Tibial nerve (tissue), 4 donors: Measurements from ENCODE around the gene SLC44A3. TPM values are rescaled to one million over a fixed set of nuclear protein-coding genes. Genes with fewer than 3 reads are reported as not detected.

Experiments used
- DNase-seq, 2 donors: peaks; one replicate each; pipeline ENCODE4 v3.0.0-alpha.2; 2019; ENCODE audit warnings: low spot score in 2 of 2
- H3K27ac ChIP-seq, 4 donors: fragments of 200-600 bp; sonication (generic) in 3 of 4; one replicate each; pipeline ENCODE4 v1.5.1; 2017 to 2019; ENCODE audit warnings: mild to moderate bottlenecking in 1 of 4
- H3K27me3 ChIP-seq, 2 donors: fragments of 200-600 bp; sonication (generic) in 1 of 2; one replicate each; pipeline versions ENCODE4 v1.5.1 to v1.6.0; 2017 to 2019
- H3K36me3 ChIP-seq, 3 donors: fragments of 200-600 bp; sonication (generic); one replicate each; pipeline ENCODE4 v1.5.1; 2018 to 2019
- H3K4me1 ChIP-seq, 4 donors: fragments of 200-600 bp; sonication (generic) in 3 of 4; one replicate each; pipeline ENCODE4 v1.5.1; 2017 to 2019
- H3K4me3 ChIP-seq, 4 donors: fragments of 200-600 bp; sonication (generic) in 3 of 4; one replicate each; pipeline ENCODE4 v1.5.1; 2017 to 2019; ENCODE audit warnings: mild to moderate bottlenecking in 1 of 4, moderate library complexity in 1 of 4
- H3K9me3 ChIP-seq, 4 donors: fragments of 200-600 bp; sonication (generic) in 3 of 4; one replicate each; pipeline ENCODE4 v1.5.1; 2017 to 2019
- CTCF ChIP-seq, 5 experiments: fragments of 200-600 bp in 3 of 5; fragments of 450-650 bp in 2 of 5; sonication (generic) in 3 of 5; IDR thresholded peaks; one replicate each; pipeline ENCODE4 v1.5.1; 2016 to 2019; ENCODE audit warnings: antibody characterized with exemption in 5 of 5, mild to moderate bottlenecking in 3 of 5, moderate library complexity in 2 of 5
- EP300 ChIP-seq, 2 donors: sonication (generic); formaldehyde crosslinking; IDR thresholded peaks; one replicate each; pipeline ENCODE4 v1.6.1; 2017; ENCODE audit warnings: antibody characterized with exemption in 2 of 2, mild to moderate bottlenecking in 1 of 2
- POLR2A ChIP-seq, 2 donors: fragments of 450-650 bp; IDR thresholded peaks; one replicate each; pipeline ENCODE4 v1.6.1; 2017; ENCODE audit warnings: antibody characterized with exemption in 2 of 2, mild to moderate bottlenecking in 2 of 2, moderate library complexity in 2 of 2
- WGBS, 2 donors: methylation state at CpG; one replicate each; pipeline ENCODE4 v1.1.5; 2018; 5-methylcytosine and 5-hydroxymethylcytosine counted together
- total RNA-seq, 4 donors: library from RNA; depleted of rRNA; stranded (reverse); fragments of >200 nt; gene quantifications; one replicate each; pipeline ENCODE4 v1.1.0, GENCODE V29; 2016

The SLC44A3 gene
- total RNA-seq, 4 donors from 2014 or later: 1.6 to 8.1 (median 5.3) TPM

- peaks cover 0 to 25% (median 12%) of the 10 kb centered on the region in 4 donors for H3K4me1 ChIP-seq
- TF ChIP-seq CTCF (IDR thresholded peaks at IDR 0.05) (no peak), EP300 (IDR thresholded peaks at IDR 0.05) (no peak), POLR2A (IDR thresholded peaks at IDR 0.05) (no peak)
- H3K27ac ChIP-seq: peak overlapping the region; percentile 64 to 86 (median 76)
- no peak for DNase-seq
- H3K27me3 ChIP-seq: no peaks in the 10 kb centered on the region
- WGBS, 2 donors: 3 to 8% methylated on average over 4 of the region's 4 CpGs
- peak overlapping the region in 2 of 4 donors; percentile 9 to 20 for H3K4me3 ChIP-seq
- no peaks in the 10 kb centered on the region for H3K9me3 ChIP-seq
- H3K36me3 ChIP-seq: no peaks in the 10 kb centered on the region
These were observed 63.5 kb downstream of the SLC44A3 start for GRCh38 chr1:94883691-94884090.

GRCh38 chr1:94884106-94884505 is 63.9 kb downstream of the SLC44A3 start:
- H3K4me1 ChIP-seq: peaks cover 0 to 25% (median 12%) of the 10 kb centered on the region in 4 donors
- WGBS, 2 donors: 15 to 27% methylated on average over 6 of the region's 6 CpGs
- H3K27me3 ChIP-seq: no peaks in the 10 kb centered on the region
- TF ChIP-seq EP300 (IDR thresholded peaks at IDR 0.05): peak in 1 of 2 donors; percentile 15
- no peak for TF ChIP-seq POLR2A (IDR thresholded peaks at IDR 0.05)
- H3K4me3 ChIP-seq: peak overlapping the region in 2 of 4 donors; percentile 9 to 20
- peak overlapping the region; percentile 64 to 86 (median 76) for H3K27ac ChIP-seq
- no peaks in the 10 kb centered on the region for H3K9me3 ChIP-seq
- H3K36me3 ChIP-seq: no peaks in the 10 kb centered on the region
- DNase-seq: no peak

- Histone ChIP-seq H3K36me3 (no peaks in the 10 kb centered on the region), H3K4me3 (no peak overlapping the region), H3K27me3 (no peaks in the 10 kb centered on the region), H3K4me1 (peaks cover 0 to 25% (median 12%) of the 10 kb centered on the region in 4 donors), H3K9me3 (no peaks in the 10 kb centered on the region), H3K27ac (peak overlapping the region; percentile 64 to 86 (median 76))
- TF ChIP-seq CTCF (IDR thresholded peaks at IDR 0.05) (no peak), POLR2A (IDR thresholded peaks at IDR 0.05) (no peak), EP300 (IDR thresholded peaks at IDR 0.05) (no peak)
- 20 to 31% methylated on average over 6 of the region's 6 CpGs for WGBS, 2 donors
- DNase-seq: no peak
These were observed 64.3 kb downstream of the SLC44A3 start for GRCh38 chr1:94884507-94884906.

GRCh38 chr1:94886361-94886760 is 66.2 kb downstream of the SLC44A3 start:
- Histone ChIP-seq H3K9me3 (no peaks in the 10 kb centered on the region), H3K4me1 (peaks cover 0 to 25% (median 12%) of the 10 kb centered on the region in 4 donors), H3K27me3 (no peaks in the 10 kb centered on the region), H3K36me3 (peaks cover 0 to 10% (median 0%) of the 10 kb centered on the region in 3 donors), H3K4me3 (no peak overlapping the region), H3K27ac (peak overlapping the region in 1 of 4 donors; percentile 15)
- TF ChIP-seq EP300 (IDR thresholded peaks at IDR 0.05) (no peak), POLR2A (IDR thresholded peaks at IDR 0.05) (no peak), CTCF (IDR thresholded peaks at IDR 0.05) (no peak)
- WGBS, 2 donors: 78 to 79% methylated on average over 5 of the region's 5 CpGs
- no peak for DNase-seq

GRCh38 chr1:94887106-94887505 is 66.9 kb downstream of the SLC44A3 start:
- DNase-seq: no peak
- H3K4me3 ChIP-seq: no peak overlapping the region
- H3K4me1 ChIP-seq: peaks cover 0 to 25% (median 12%) of the 10 kb centered on the region in 4 donors
- H3K27me3 ChIP-seq: no peaks in the 10 kb centered on the region
- no peak overlapping the region for H3K27ac ChIP-seq
- 42 to 82% methylated on average over 3 of the region's 3 CpGs for WGBS, 2 donors
- H3K9me3 ChIP-seq: no peaks in the 10 kb centered on the region
- TF ChIP-seq EP300 (IDR thresholded peaks at IDR 0.05) (no peak), POLR2A (IDR thresholded peaks at IDR 0.05) (no peak), CTCF (IDR thresholded peaks at IDR 0.05) (no peak)
- H3K36me3 ChIP-seq: peaks cover 0 to 15% (median 0%) of the 10 kb centered on the region in 3 donors
